ENCODE data around the gene PRKN.

GRCh38 chr6:161835500-161836215 lies 891.9 kb downstream of the PRKN start:
- TF ChIP-seq, protein P1, sequence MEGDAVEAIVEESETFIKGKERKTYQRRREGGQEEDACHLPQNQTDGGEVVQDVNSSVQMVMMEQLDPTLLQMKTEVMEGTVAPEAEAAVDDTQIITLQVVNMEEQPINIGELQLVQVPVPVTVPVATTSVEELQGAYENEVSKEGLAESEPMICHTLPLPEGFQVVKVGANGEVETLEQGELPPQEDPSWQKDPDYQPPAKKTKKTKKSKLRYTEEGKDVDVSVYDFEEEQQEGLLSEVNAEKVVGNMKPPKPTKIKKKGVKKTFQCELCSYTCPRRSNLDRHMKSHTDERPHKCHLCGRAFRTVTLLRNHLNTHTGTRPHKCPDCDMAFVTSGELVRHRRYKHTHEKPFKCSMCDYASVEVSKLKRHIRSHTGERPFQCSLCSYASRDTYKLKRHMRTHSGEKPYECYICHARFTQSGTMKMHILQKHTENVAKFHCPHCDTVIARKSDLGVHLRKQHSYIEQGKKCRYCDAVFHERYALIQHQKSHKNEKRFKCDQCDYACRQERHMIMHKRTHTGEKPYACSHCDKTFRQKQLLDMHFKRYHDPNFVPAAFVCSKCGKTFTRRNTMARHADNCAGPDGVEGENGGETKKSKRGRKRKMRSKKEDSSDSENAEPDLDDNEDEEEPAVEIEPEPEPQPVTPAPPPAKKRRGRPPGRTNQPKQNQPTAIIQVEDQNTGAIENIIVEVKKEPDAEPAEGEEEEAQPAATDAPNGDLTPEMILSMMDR (IDR thresholded peaks at IDR 0.05): peak in 1 of 7 experiments; percentile 11
- TF ChIP-seq POLR2A (IDR thresholded peaks at IDR 0.05): no peak
